Endothelial cell of umbilical vein (primary cell): ENCODE results near the gene METTL2A. TPM values are rescaled to one million over a fixed set of nuclear protein-coding genes. Genes with fewer than 3 reads are reported as not detected.
"Not testable (repeated sequence)": the region's sequence is repeated elsewhere in the genome, so short reads cannot be mapped to it uniquely, and the experiment has no call there.

ENCODE experiments used
- BruUV-seq: library from RNA; stranded (reverse); fragments of 400-500 nt; replicated peaks from 2 replicates; lab custom pipeline; 2021; lab: Mats Ljungman, UMichigan
- CTCF ChIA-PET: fragments of 300-600, 350-600 bp; sonication (Branson Sonifier 250); formaldehyde crosslinking; loops from one replicate; lab custom pipeline; 2021; ENCODE audit warnings: antibody characterized with exemption, inconsistent platforms; lab: Charles Lee
- POLR2A ChIA-PET: fragments of 300-600, 350-600 bp; sonication (Branson Sonifier 250); formaldehyde crosslinking; loops from one replicate; lab custom pipeline; 2021; ENCODE audit warnings: antibody characterized with exemption, inconsistent platforms; lab: Charles Lee
- DNase-seq: peaks from one replicate; pipeline ENCODE4 v3.0.0-alpha.2; 2011; ENCODE audit warnings: low read depth, low spot score
- FAIRE-seq: peaks from 2 replicates; lab custom pipeline; 2011; peaks lifted over from hg19 to GRCh38; lab: Jason Lieb, UNC
- H2AFZ ChIP-seq: 2 replicates; pipeline ENCODE4 v1.6.0; 2012; ENCODE audit warnings: low read depth, low read length, control low read depth, inconsistent platforms
- H3K27ac ChIP-seq: 2 replicates; pipeline ENCODE4 v1.5.1; 2011; ENCODE audit warnings: low read depth, mild to moderate bottlenecking, control low read depth, low read length, moderate library complexity; ENCODE audit not compliant: insufficient read depth
- H3K27me3 ChIP-seq, 2 experiments: 2 replicates each; pipeline versions ENCODE4 v1.6.0 to v1.6.1; 2011; ENCODE audit warnings: low read length in 2 of 2, mixed read lengths in 1 of 2; ENCODE audit not compliant: control insufficient read depth in 2 of 2, insufficient read depth in 2 of 2
- H3K36me3 ChIP-seq, 2 experiments: 2 replicates in 1 of 2; 3 replicates in 1 of 2; pipeline ENCODE4 v1.5.1; 2011; ENCODE audit warnings: low read length in 2 of 2, mild to moderate bottlenecking in 1 of 2, moderate library complexity in 1 of 2; ENCODE audit not compliant: control insufficient read depth in 2 of 2, insufficient read depth in 2 of 2; ENCODE audit errors: extremely low read depth in 1 of 2
- H3K4me1 ChIP-seq: 3 replicates; pipeline ENCODE4 v1.5.1; 2011; ENCODE audit warnings: mild to moderate bottlenecking, low read length; ENCODE audit not compliant: control insufficient read depth, insufficient read depth; ENCODE audit errors: extremely low read depth
- H3K4me2 ChIP-seq: 2 replicates; pipeline ENCODE4 v1.6.1; 2011; ENCODE audit warnings: low read length, control low read depth, mixed read lengths; ENCODE audit not compliant: insufficient read depth
- H3K4me3 ChIP-seq, 3 experiments: fragments of 200-600 bp in 1 of 3; sonication (generic), shearing (Covaris generic) in 1 of 3; replicated peaks in 1 of 3; 2 replicates each; pipeline ENCODE4 v1.5.1; 2011 to 2016; ENCODE audit warnings: control low read depth in 3 of 3, low read length in 3 of 3, mild to moderate bottlenecking in 2 of 3, inconsistent platforms in 1 of 3, low read depth in 1 of 3, moderate library complexity in 1 of 3; ENCODE audit not compliant: insufficient read depth in 1 of 3
- H3K79me2 ChIP-seq: 2 replicates; pipeline ENCODE4 v1.6.0; 2012; ENCODE audit warnings: low read length, inconsistent platforms; ENCODE audit not compliant: control insufficient read depth, insufficient read depth
- H3K9ac ChIP-seq: replicated peaks from 2 replicates; pipeline ENCODE3; 2011; ENCODE audit warnings: low read length, control low read depth; ENCODE audit not compliant: insufficient read depth; ENCODE audit errors: extremely low read depth
- H3K9me1 ChIP-seq: replicated peaks from 3 replicates; pipeline ENCODE4 v1.6.0; 2011; ENCODE audit warnings: mild to moderate bottlenecking, low read length; ENCODE audit not compliant: control insufficient read depth, insufficient read depth; ENCODE audit errors: extremely low read depth
- H3K9me3 ChIP-seq: replicated peaks from 2 replicates; pipeline ENCODE4 v1.5.1; 2012; ENCODE audit warnings: low read length, inconsistent platforms; ENCODE audit not compliant: control insufficient read depth, insufficient read depth
- H4K20me1 ChIP-seq: replicated peaks from 2 replicates; pipeline ENCODE3; 2011; ENCODE audit warnings: mild to moderate bottlenecking, low read length; ENCODE audit not compliant: control insufficient read depth, insufficient read depth; ENCODE audit errors: extremely low read depth
- dilution Hi-C: fragments of 300-500 bp; cut with MboI; formaldehyde crosslinking; loops from one replicate; pipeline ENCODE4 v1.15.0; 2019; ENCODE audit warnings: low sequenced_read_pairs; ENCODE audit not compliant: extremely low pct_ligation_motif_present
- intact Hi-C: fragments of 100-400 bp; cut with micrococcal nuclease; formaldehyde crosslinking; loops from one replicate; pipeline ENCODE4 v1.10.0; 2022
- polyA plus RNA-seq, 4 experiments: library from polyadenylated mRNA; depleted of rRNA in 3 of 4; stranded (reverse) in 3 of 4; unstranded in 1 of 4; fragments of >200 nt; gene quantifications; 2 replicates each; pipeline versions ENCODE4 v1.2.1 to v1.2.3, GENCODE V29; 2011 to 2012; ENCODE audit warnings: missing spikeins in 1 of 4
- total RNA-seq: library from RNA; stranded (reverse); gene quantifications from 2 replicates; pipeline ENCODE4 v1.2.3, GENCODE V29; 2021

The METTL2A gene
- total and polyA plus RNA-seq, 2 donors (not counting 3 experiments of a cell fraction or from before 2014, with no cell fraction given): 9.0 to 23.3 TPM

DNA sequence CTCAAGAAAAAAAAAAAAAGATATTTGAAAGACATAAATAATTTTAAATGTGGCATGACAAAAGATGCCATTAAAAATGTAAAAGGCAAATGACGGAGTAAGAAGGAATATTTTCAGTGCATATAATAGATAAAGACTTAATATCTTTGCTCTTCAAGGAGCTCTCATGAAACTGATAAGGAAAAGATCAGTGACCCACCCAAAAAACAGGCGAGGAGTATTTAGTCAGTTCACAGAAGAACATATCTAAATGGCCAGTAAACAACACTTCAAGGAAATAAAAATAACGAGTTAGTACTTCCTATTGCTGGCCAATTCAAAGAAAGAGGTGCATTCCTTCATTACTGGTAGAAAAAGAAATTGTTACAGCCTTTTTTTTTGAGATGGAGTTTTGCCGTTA, 22.1 kb downstream of the METTL2A start:
- H3K79me2 ChIP-seq, H3K4me3 ChIP-seq, H4K20me1 ChIP-seq, CTCF ChIA-PET, H3K9ac ChIP-seq, FAIRE-seq, H3K9me3 ChIP-seq, POLR2A ChIA-PET, H3K9me1 ChIP-seq, H3K4me2 ChIP-seq, DNase-seq, H3K27me3 ChIP-seq, H3K4me1 ChIP-seq, H3K36me3 ChIP-seq, H3K27ac ChIP-seq, BruUV-seq, intact Hi-C loops, H2AFZ ChIP-seq, dilution Hi-C loops: not testable (repeated sequence)

DNA sequence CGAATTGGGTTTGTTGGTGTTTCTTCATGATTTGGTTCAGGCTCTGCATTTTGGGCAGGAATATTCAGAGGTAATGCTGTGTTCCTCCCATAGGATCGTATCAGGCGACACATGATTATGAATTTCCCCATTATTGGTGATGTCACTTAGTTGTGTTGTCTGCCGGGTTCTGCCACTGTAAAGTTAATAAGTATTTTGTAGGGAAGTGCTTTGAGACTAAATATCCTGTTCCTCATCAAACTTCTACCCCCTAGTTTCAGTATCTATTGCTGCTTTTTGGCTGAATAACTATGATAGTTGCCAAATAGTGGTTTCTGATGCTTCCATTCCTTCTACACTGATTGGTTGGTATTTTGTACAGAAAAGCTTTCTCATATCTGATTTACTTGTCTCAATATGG, 28.5 kb downstream of the METTL2A start:
- H3K27me3 ChIP-seq, H3K36me3 ChIP-seq, H2AFZ ChIP-seq, intact Hi-C loops, H3K4me3 ChIP-seq, CTCF ChIA-PET, DNase-seq, BruUV-seq, H3K9ac ChIP-seq, H3K27ac ChIP-seq, H4K20me1 ChIP-seq, dilution Hi-C loops, H3K79me2 ChIP-seq, H3K4me1 ChIP-seq, H3K4me2 ChIP-seq, POLR2A ChIA-PET, H3K9me1 ChIP-seq, H3K9me3 ChIP-seq: not testable (repeated sequence)
- FAIRE-seq: peak; percentile 21

DNA sequence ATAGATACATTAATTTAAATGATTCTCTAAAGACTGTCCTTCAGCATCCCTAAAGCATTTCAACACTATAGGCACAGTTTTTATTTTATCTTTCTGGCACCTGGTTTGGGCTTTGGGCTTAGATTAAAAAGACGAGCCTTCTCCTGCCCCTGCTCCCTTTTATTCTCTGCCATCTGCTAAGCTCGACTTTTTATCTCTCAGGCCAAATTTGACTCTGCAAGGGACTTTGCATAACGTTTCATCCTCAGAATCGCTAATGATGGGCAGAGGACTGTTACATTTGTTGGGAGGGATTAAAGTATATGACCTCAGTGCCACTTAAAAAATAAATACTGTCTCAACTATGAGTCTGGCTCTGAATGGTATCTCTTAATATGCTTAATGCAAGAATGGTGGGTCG, 29.3 kb downstream of the METTL2A start:
- dilution Hi-C loops, FAIRE-seq, H2AFZ ChIP-seq, CTCF ChIA-PET, BruUV-seq, H3K27ac ChIP-seq, H3K9me1 ChIP-seq, H3K36me3 ChIP-seq, H4K20me1 ChIP-seq, H3K4me1 ChIP-seq, DNase-seq, intact Hi-C loops, H3K9me3 ChIP-seq, POLR2A ChIA-PET, H3K9ac ChIP-seq, H3K4me3 ChIP-seq, H3K4me2 ChIP-seq, H3K27me3 ChIP-seq, H3K79me2 ChIP-seq: not testable (repeated sequence)

DNA sequence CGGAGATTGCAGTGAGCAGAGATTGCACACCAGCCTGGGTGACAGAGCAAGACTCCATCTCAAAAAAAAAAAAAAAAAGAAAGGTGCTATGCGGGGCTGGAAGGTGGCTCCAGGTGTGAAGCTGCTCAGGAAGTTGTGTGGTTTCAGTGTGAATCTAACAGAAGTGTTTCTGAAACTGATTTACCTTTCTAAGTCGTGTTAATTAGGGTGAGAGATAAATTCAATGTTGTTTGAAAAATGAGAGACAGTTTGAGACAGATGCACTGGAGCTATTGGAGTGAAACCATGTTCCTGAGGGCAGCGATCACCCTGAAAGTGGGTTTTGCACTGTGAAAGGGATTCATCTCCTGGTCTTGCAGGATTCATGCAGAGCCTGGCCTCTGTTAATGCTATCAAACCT, 30.0 kb downstream of the METTL2A start:
- DNase-seq, H3K4me3 ChIP-seq, BruUV-seq, H3K4me2 ChIP-seq, H2AFZ ChIP-seq, CTCF ChIA-PET, H3K36me3 ChIP-seq, intact Hi-C loops, H3K9me1 ChIP-seq, H3K79me2 ChIP-seq, H3K27ac ChIP-seq, H3K27me3 ChIP-seq, H3K9ac ChIP-seq, H4K20me1 ChIP-seq, dilution Hi-C loops, H3K4me1 ChIP-seq, POLR2A ChIA-PET, H3K9me3 ChIP-seq, FAIRE-seq: not testable (repeated sequence)
